HFF-Myc (cell line): Measurements from ENCODE around the gene ZNF385D.

Experiments
- DNase-seq: peaks from one replicate; pipeline ENCODE4 v3.0.0-alpha.2; 2011; ENCODE audit warnings: low read depth; ENCODE audit errors: extremely low read depth
- H3K4me3 ChIP-seq: replicated peaks from 2 replicates; pipeline ENCODE4 v1.5.1; 2011; ENCODE audit warnings: low read depth, mild to moderate bottlenecking, control low read depth, low read length
- TF ChIP-seq, protein P1 (sequence below): IDR thresholded peaks from 2 replicates; pipeline ENCODE4 v1.5.1; 2012; ENCODE audit warnings: mild to moderate bottlenecking, low read depth, low read length, control low read depth; ENCODE audit errors: missing control alignments

Gene ZNF385D

GRCh38 chr3:21481991-21482390 lies 269.0 kb downstream of the ZNF385D start:
- no peak overlapping the region for H3K4me3 ChIP-seq
- DNase-seq: no peak
- TF ChIP-seq, protein P1, sequence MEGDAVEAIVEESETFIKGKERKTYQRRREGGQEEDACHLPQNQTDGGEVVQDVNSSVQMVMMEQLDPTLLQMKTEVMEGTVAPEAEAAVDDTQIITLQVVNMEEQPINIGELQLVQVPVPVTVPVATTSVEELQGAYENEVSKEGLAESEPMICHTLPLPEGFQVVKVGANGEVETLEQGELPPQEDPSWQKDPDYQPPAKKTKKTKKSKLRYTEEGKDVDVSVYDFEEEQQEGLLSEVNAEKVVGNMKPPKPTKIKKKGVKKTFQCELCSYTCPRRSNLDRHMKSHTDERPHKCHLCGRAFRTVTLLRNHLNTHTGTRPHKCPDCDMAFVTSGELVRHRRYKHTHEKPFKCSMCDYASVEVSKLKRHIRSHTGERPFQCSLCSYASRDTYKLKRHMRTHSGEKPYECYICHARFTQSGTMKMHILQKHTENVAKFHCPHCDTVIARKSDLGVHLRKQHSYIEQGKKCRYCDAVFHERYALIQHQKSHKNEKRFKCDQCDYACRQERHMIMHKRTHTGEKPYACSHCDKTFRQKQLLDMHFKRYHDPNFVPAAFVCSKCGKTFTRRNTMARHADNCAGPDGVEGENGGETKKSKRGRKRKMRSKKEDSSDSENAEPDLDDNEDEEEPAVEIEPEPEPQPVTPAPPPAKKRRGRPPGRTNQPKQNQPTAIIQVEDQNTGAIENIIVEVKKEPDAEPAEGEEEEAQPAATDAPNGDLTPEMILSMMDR: no peak

- TF ChIP-seq, protein P1: no peak
- DNase-seq: no peak
- H3K4me3 ChIP-seq: no peak overlapping the region
These were observed 273.3 kb downstream of the ZNF385D start for GRCh38 chr3:21477541-21478288.

GRCh38 chr3:21466476-21466875 lies 284.5 kb downstream of the ZNF385D start:
- TF ChIP-seq, protein P1: no peak
- H3K4me3 ChIP-seq: no peak overlapping the region
- no peak for DNase-seq

- H3K4me3 ChIP-seq: no peak overlapping the region
These were observed 286.3 kb downstream of the ZNF385D start for GRCh38 chr3:21464746-21465145.

GRCh38 chr3:21463319-21463718 lies 287.7 kb downstream of the ZNF385D start:
- no peak overlapping the region for H3K4me3 ChIP-seq
- TF ChIP-seq, protein P1: no peak
- DNase-seq: no peak

More at GRCh38 chr3:21464746-21465145, 286.3 kb downstream of the ZNF385D start:
- DNase-seq: no peak
- TF ChIP-seq, protein P1: no peak

DNA sequence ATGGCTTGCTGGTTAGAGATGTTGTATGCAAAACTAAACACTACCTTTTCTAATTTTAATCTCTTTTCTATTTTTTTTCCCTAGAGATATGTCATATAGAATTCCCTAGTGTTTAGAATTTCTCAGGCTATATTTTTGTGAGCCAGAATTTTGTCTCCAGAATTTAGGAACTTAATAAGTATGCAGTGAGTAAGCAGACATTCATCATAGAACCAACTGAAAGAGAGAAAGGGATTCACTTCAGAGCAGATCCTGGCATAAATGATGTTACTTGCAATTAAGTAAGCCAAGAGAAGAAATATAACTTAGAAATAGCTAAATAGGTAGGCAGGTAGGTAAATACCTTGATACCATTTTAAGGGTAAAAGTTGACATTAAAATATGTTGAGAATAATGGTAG lies 288.9 kb downstream of the ZNF385D start:
- no peak for DNase-seq
- TF ChIP-seq, protein P1: no peak
- H3K4me3 ChIP-seq: no peak overlapping the region
